HepG2 (cell line): ENCODE data around the gene GLG1. TPM values are rescaled to one million over a fixed set of nuclear protein-coding genes. Genes with fewer than 3 reads are reported as not detected.

ENCODE experiments used
- ARID2 ChIP-seq: sonication (generic); formaldehyde crosslinking; IDR thresholded peaks from 2 replicates; pipeline ENCODE4 v1.8.1; 2022; ENCODE audit warnings: mild to moderate bottlenecking, missing genetic modification reagents, borderline replicate concordance
- ATF2 ChIP-seq: sonication (generic); formaldehyde crosslinking; IDR thresholded peaks from 2 replicates; pipeline ENCODE4 v1.4.0; 2020; ENCODE audit warnings: missing genetic modification reagents
- CAMTA2 ChIP-seq: sonication (generic); formaldehyde crosslinking; IDR thresholded peaks from 2 replicates; pipeline ENCODE4 v1.4.0; 2020; ENCODE audit warnings: mild to moderate bottlenecking, missing genetic modification reagents, borderline replicate concordance
- CEBPB ChIP-seq: IDR thresholded peaks from 2 replicates; pipeline ENCODE4 v1.6.1; 2011; ENCODE audit warnings: low read depth, low read length, improper control_type of control experiment, borderline replicate concordance
- ERF ChIP-seq: IDR thresholded peaks from 2 replicates; pipeline ENCODE4 v1.6.1; 2018; ENCODE audit warnings: missing biosample characterization, missing genetic modification reagents
- FOXA1 ChIP-seq, 2 experiments: fragments of 450-650 bp in 1 of 2; sonication (generic) in 1 of 2; formaldehyde crosslinking in 1 of 2; IDR thresholded peaks; 2 replicates each; pipeline versions ENCODE4 v1.4.0 to v1.6.1; 2016 to 2020; ENCODE audit warnings: missing genetic modification reagents in 1 of 2
- HDAC6 ChIP-seq: fragments of 200-600 bp; sonication (generic); IDR thresholded peaks from 2 replicates; pipeline ENCODE4 v1.7.0; 2017; ENCODE audit warnings: mild to moderate bottlenecking, antibody characterized with exemption, low read length, low read depth
- HNF4G ChIP-seq, 2 experiments: sonication (generic) in 1 of 2; formaldehyde crosslinking in 1 of 2; IDR thresholded peaks; 2 replicates each; pipeline versions ENCODE4 v1.4.0 to v1.6.1; 2011 to 2020; ENCODE audit warnings: borderline replicate concordance in 2 of 2, low read depth in 2 of 2, mild to moderate bottlenecking in 2 of 2, low read length in 1 of 2, missing genetic modification reagents in 1 of 2, moderate library complexity in 1 of 2
- HOXA7 ChIP-seq: sonication (generic); formaldehyde crosslinking; IDR thresholded peaks from 2 replicates; pipeline ENCODE4 v1.8.1; 2022; ENCODE audit warnings: mild to moderate bottlenecking, missing genetic modification reagents, moderate library complexity
- NR0B2 ChIP-seq: sonication (generic); formaldehyde crosslinking; IDR thresholded peaks from 2 replicates; pipeline ENCODE4 v1.4.0; 2020; ENCODE audit warnings: mild to moderate bottlenecking, missing genetic modification reagents
- PRDM10 ChIP-seq: sonication (generic); formaldehyde crosslinking; IDR thresholded peaks from 2 replicates; pipeline ENCODE4 v1.4.0; 2020; ENCODE audit warnings: low read depth, missing genetic modification reagents
- SOX5 ChIP-seq: IDR thresholded peaks from 2 replicates; pipeline ENCODE4 v1.6.1; 2016; ENCODE audit warnings: borderline replicate concordance
- TBX3 ChIP-seq: fragments of 450-650 bp; IDR thresholded peaks from 2 replicates; pipeline ENCODE4 v1.6.1; 2017; ENCODE audit warnings: antibody characterized with exemption, mild to moderate bottlenecking, inconsistent platforms, borderline replicate concordance
- TCF7 ChIP-seq: sonication (generic); IDR thresholded peaks from 2 replicates; pipeline ENCODE4 v1.6.1; 2016; ENCODE audit warnings: antibody characterized with exemption, low read depth
- ZC3H4 ChIP-seq: sonication (generic); formaldehyde crosslinking; IDR thresholded peaks from 2 replicates; pipeline ENCODE4 v1.4.0; 2020; ENCODE audit warnings: missing genetic modification reagents, borderline replicate concordance
- ZHX1 ChIP-seq: sonication (generic); formaldehyde crosslinking; IDR thresholded peaks from 2 replicates; pipeline ENCODE4 v1.8.1; 2022; ENCODE audit warnings: low read depth, mild to moderate bottlenecking, missing genetic modification reagents
- ZNF101 ChIP-seq: sonication (generic); formaldehyde crosslinking; IDR thresholded peaks from 2 replicates; pipeline ENCODE4 v1.4.0; 2020; ENCODE audit warnings: mild to moderate bottlenecking, low read depth, missing genetic modification reagents, borderline replicate concordance
- ZNF12 ChIP-seq: sonication (generic); formaldehyde crosslinking; IDR thresholded peaks from 2 replicates; pipeline ENCODE4 v1.5.0; 2020; ENCODE audit warnings: missing genetic modification reagents
- ZNF331 ChIP-seq: sonication (generic); formaldehyde crosslinking; IDR thresholded peaks from 2 replicates; pipeline ENCODE4 v1.4.0; 2020; ENCODE audit warnings: missing genetic modification reagents
- ZSCAN9 ChIP-seq: IDR thresholded peaks from 2 replicates; pipeline ENCODE4 v1.6.1; 2016; ENCODE audit warnings: borderline replicate concordance
- polyA plus RNA-seq, 8 experiments: library from polyadenylated mRNA; depleted of rRNA in 3 of 8; stranded (reverse) in 7 of 8; unstranded in 1 of 8; fragments of >200 nt; fragmentation: Illumina TruSeq in 4 of 8; extraction: Trizol in 4 of 8; gene quantifications; 2 replicates each; pipeline versions ENCODE4 v1.2.1 to v1.2.3, GENCODE V29; 2011 to 2016; ENCODE audit warnings: low read depth in 4 of 8, missing spikeins in 1 of 8, mixed read lengths in 1 of 8; ENCODE audit not compliant: insufficient read depth in 1 of 8
- total RNA-seq, 5 experiments: library from RNA; depleted of rRNA; stranded (reverse); fragments of >200 nt; fragmentation: Illumina TruSeq; extraction: Trizol; gene quantifications; 2 replicates each; pipeline ENCODE4 v1.2.3, GENCODE V29; 2016; ENCODE audit warnings: low read depth in 1 of 5

Gene GLG1
- total and polyA plus RNA-seq, 2 of the 13 experiments (the other 11 are each of a cell fraction or from before 2014, with no cell fraction given): 87.7 to 141 TPM

- TF ChIP-seq ZHX1 (CRISPR knock-in tag) (0 out of 2 replicates have a peak, but pooled peaks have one; percentile 42), ATF2 (CRISPR knock-in tag) (peak; percentile 81; the same call in 1 of the 2 replicates), SOX5 (peak; percentile 67; the same call in 1 of the 2 replicates), ZNF331 (CRISPR knock-in tag) (peak; percentile 24; the same call in 1 of the 2 replicates), HOXA7 (CRISPR knock-in tag) (no peak), ARID2 (CRISPR knock-in tag) (no peak), ZC3H4 (no peak), HNF4G (IDR thresholded peaks at IDR 0.05; ENCODE audit: borderline replicate concordance, low read depth, low read length) (peak; percentile 74), HNF4G (CRISPR knock-in tag; IDR thresholded peaks at IDR 0.05; ENCODE audit: borderline replicate concordance, low read depth) (no peak), CAMTA2 (CRISPR knock-in tag) (no peak), TBX3 (no peak), HDAC6 (no peak), FOXA1 (IDR thresholded peaks at IDR 0.05) (no peak), FOXA1 (CRISPR knock-in tag; IDR thresholded peaks at IDR 0.05) (peak; percentile 66), CEBPB (peak; percentile 92), ZNF12 (CRISPR knock-in tag) (peak; percentile 59; the same call in 1 of the 2 replicates), ERF (CRISPR knock-in tag) (0 out of 2 replicates have a peak, but pooled peaks have one; percentile 28), TCF7 (0 out of 2 replicates have a peak, but pooled peaks have one; percentile 14), NR0B2 (no peak), PRDM10 (CRISPR knock-in tag) (no peak), ZSCAN9 (CRISPR knock-in tag) (peak; percentile 32; the same call in 1 of the 2 replicates), ZNF101 (CRISPR knock-in tag) (no peak)
Observed at GRCh38 chr16:74455619-74456289, 151.2 kb downstream of the GLG1 start (continued).
